NOMO-1 treated with DMSO at 0.1 percent for 48 hours (cell line): Measurements from ENCODE around the gene RPH3AL.
"Not testable (repeated sequence)": the region's sequence is repeated elsewhere in the genome, so short reads cannot be mapped to it uniquely, and the experiment has no call there.

Source experiments
- DNase-seq: peaks from one replicate; lab custom pipeline; 2025; ENCODE audit not compliant: unreplicated experiment; lab: John Stamatoyannopoulos, UW

RPH3AL gene

DNA sequence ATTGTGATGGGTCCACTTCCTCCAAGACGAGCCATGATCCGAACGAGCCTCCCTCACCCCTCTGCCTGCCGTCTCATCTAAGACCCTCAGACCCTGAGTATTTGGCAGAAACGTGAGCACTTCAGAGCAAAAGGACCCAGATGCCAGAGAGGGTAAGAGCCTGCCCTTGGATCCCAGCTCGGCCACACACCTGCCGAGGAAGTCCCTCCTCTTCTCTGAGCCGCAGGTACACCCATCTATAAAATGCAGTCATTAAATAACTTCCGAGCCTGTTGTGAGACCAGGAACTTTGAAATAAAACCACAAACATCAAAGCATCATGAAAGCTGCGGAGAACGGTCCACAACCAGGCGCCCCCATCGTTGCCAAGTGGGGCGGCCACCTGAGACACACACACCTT is 106.4 kb downstream of the RPH3AL start:
- no peak for DNase-seq

DNA sequence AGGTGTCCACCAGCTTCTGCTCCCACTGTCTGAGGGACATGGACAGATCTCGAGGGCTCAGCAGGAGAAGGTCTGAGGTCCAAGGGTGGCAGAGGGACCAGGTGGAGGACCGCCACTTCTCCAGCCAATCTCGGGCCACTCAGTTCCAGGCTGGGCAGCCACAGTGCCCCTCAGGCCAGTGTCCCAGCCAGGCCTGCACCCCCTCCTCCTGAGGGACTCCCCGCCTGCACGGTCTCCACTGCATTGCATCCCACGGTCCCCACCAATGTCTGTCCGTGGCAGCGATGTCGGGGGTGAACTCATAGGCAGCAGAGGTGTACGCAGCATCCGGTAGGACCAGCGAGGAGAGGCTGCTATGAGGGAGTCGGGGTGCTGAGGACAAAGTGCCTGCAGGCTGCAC is 107.0 kb downstream of the RPH3AL start:
- no peak for DNase-seq

DNA sequence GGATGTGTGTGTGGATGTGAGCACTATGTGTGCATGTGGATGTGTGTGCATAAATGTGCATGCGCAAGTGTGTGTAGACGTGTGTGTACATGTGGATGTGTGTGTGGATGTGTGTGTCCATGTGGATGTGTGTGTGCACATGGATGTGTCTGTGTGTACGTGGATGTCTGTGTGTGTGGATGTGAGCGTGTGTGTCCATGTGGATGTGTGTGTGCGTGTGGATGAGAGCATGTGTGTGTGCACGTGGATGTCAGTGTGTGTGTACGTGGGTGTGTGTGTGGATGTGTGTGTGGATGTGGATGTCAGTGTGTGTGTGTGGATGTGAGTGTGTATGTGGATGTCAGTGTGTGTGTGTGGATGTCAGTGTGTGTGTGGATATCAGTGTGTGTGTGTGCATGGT is 107.6 kb downstream of the RPH3AL start:
- DNase-seq: no peak

DNA sequence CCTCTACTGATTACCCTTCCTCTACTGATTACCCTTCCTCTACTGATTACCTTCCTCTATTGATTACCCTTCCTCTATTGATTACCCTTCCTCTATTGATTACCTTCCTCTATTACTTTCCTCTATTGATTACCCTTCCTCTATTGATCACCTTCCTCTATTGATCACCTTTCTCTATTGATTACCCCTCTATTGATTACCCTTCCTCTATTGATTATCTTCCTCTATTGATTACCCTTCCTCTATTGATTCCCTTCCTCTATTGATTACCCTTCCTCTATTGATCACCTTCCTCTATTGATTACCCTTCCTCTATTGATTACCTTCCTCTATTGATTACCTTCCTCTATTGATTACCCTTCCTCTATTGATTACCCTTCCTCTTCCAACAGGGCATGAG is 108.7 kb downstream of the RPH3AL start:
- DNase-seq: not testable (repeated sequence)

DNA sequence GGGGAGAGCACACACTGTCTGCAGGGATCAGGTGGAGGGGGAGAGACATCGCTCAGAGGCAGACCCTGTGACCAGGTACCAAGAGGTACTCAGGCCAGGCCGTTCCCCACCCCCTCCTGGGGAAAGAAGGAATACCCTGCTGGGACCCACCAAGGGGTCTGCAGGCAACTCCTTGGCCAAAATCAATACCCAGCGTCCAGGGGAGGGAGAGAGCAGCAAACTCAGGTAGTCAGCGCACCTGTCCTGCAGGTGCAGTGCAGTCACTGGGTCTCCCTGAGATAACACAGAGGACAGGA is 113.7 kb downstream of the RPH3AL start:
- no peak for DNase-seq

DNA sequence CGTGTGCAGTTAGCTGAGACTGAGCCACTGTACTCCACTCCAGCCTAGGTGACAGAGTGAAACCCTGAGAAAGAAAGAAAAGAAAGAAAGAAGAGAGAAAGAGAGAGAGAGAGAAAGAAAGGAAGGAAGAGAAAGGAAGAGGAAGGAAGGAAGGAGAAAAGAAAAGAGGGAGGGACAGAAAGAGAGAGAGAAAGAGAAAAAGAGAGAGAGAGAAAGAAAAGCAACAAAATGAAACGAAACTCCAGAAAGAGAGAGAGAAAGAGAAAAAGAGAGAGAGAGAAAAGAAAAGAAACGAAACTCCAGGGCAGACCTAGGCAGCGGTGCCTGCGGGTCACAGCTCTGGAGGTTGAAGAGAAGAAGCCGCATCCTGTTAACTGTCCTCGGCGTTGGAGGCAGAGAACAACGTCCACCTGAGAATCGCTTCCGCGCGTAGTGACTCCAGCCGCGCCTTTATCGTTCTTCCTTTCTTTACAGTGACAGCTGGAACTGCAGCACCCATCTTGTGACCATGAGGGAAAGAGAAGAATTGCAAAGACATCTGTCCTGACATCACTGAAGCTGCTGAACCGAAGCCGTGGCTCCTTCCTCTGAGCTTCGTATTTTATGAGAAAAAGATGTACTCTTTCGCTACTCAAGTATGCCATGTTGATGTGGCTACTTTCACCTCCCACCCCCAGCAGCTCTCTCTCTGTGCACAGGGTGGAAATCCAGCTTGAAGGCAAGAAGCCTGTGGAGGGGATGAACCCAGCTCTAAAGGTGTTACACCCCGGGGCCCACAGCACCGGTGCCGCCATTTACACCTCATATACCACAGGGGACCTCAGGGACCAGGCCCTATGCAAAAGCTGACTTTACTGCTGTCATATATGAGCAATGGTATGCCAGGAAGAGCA is 114.3 kb downstream of the RPH3AL start:
- no peak for DNase-seq

DNA sequence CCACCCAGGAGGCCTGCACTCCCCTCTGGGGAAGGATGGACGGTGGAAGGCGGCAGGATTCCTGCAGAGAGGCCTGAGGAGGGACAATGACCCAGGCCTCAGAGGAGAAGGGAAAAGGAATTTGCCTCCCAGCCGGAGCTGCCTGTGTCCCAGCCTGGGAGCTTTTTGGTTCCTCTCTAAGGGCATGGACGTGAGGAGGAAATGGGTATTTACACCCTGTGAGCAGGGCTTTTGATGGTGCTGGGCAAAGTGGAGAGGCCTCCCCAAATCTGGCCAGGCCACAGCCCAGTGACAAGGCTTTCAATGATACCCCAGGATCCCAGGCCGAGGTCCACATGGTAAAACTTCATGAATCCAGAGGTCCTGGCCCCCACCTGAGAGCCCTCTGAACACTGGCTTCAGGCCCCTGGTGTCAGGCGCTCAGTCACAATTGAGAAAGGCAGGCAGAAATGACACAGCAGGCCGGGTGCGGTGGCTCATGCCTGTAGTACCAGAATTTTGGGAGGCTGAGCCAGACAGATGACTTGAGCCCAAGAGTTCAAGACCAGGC is 115.1 kb downstream of the RPH3AL start:
- DNase-seq: no peak

DNA sequence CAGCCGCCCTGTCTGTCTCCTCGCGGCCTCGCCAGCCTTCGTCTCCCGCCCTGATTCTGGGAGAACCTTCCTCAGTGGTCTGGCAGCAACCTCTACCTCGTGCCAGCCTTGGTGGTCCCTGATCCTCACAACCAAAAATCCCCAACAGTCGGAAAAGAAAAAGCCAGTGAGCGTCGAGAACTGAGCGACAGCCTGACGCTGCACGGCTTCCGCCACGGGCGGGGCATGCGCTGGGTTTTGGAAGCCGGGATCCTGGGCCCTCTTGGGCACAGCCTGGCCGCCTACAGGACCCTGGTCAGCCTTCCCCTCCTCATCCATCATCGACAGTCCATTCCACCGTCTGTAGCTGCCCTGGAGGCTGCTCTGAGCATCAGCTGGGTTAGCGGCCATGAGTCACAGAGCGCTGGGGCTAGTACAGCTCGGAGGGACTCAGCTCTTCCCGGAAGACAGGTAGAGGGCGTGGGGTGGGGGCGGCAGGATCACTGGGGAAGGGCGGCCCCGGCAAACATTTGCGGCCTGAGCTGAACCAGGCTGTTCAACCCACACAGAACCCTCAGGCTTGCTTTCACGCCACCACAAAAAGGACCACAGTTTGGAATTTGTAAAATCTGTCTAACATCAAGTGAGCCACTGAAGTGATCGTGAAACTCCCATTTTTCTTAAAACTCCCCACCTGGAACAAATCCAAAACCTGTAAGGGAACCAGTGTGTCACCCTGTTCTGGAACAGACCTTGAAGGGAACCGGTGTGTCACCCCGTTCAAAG is 115.8 kb downstream of the RPH3AL start:
- no peak for DNase-seq

DNA sequence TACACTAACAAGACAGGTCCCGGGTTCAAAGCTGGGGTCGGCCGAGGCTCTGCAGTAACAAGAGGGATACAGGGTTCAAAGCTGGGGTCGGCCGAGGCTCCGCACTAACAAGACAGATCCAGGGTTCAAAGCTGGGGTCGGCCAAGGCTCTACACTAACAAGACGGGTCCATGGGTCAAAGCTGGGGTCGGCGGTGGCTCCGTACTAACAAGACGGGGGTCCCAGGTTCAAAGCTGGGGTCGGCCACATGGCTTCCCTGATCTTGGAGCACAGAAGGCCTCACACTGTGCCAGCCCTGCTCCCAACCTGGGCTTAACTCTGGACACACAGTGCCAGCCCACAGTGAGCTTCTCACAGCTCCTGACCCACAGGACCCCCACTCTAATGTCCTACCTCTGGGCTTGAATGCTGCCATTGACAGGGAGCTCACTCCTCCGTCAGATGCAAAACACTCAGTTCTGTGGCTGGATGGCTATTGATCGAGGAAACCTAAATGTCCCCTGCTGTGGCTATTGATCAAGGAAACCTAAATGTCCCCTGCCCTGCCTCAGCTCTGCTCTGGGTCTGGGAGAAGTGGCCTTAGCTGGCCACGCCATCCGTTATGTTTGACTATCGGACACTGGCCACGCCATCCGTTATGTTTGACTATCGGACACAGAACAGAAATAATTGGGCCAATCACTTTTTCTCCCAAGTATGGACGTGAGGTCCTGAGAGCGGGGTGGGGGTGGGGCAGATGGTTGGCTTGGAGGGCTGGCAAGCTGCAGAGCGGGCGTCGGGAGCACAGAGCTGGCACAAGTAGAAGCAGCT is 116.6 kb downstream of the RPH3AL start:
- DNase-seq: no peak

DNA sequence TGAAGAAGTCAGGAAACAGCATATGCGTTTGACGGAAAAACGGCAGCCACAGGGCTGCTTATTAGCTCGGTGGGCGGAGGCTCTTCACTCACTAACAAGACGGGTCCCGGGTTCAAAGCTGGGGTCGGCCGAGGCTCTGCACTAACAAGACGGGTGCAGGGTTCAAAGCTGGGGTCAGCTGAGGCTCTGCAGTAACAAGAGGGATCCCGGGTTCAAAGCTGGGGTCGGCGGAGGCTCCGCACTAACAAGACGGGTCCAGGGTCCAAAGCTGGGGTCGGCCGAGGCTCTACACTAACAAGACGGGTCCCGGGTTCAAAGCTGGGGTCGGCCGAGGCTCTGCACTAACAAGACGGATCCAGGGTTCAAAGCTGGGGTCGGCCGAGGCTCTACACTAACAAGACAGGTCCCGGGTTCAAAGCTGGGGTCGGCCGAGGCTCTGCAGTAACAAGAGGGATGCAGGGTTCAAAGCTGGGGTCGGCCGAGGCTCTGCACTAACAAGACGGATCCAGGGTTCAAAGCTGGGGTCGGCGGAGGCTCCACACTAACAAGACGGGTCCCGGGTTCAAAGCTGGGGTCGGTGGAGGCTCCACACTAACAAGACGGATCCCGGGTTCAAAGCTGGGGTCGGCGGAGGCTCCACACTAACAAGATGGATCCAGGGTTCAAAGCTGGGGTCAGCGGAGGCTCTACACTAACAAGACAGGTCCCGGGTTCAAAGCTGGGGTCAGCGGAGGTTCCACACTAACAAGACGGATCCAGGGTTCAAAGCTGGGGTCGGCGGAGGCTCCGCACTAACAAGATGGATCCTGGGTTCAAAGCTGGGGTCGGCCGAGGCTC is 117.4 kb downstream of the RPH3AL start:
- not testable (repeated sequence) for DNase-seq

DNA sequence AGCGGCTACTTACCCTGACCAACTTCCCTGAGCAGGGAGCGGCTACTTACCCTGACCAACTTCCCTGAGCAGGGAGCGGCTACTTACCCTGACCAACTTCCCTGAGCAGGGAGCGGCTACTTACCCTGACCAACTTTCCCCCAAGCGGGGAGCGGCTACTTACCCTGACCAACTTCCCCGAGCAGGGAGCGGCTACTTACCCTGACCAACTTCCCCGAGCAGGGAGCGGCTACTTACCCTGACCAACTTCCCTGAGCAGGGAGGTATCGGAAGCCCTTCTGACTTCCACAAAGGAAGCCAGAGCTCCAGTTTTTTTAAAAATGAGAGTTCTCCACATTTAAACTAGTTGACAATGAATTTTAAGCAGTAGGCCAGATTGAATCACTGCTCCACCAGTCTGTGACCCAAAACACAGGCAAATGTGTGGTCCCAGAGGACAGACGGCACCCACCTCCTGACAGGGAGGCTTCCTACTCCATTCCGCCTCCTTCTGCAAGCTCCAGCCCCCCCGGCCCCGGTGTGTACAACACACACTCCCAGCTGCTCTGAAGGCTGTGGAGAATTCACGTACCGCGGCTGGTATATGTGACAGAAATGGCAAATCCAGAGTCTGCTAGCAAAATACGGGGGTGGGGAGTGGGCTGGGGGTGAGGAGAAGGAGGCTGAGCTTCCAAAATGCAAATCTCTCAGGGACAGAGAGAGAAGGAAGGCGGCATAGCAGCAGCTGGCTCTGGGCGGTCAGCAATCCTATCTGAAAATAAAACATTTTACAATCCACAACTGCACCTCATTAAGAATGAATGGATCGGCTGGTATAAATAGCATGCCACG is 118.2 kb downstream of the RPH3AL start:
- not testable (repeated sequence) for DNase-seq

DNA sequence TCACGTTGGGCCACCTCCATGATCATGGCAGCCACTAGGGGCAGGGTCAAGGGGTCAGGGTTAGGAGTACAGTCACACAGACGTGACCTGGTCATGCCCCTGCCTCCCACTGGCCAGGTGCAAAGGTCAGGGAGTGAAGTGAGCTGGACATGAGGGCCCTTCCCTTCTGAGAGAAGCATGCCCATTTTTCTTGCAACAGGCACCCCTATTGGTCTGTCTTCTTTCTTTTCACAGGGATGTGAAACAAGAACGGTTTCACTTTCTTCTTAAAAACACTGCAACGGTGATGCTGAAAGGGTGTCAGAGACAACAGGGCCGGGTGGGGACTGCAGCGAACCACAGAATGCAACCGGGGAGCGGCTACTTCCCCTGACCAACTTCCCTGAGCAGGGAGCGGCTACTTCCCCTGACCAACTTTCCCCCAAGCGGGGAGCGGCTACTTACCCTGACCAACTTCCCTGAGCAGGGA is 119.1 kb downstream of the RPH3AL start:
- DNase-seq: peak; percentile 41

DNA sequence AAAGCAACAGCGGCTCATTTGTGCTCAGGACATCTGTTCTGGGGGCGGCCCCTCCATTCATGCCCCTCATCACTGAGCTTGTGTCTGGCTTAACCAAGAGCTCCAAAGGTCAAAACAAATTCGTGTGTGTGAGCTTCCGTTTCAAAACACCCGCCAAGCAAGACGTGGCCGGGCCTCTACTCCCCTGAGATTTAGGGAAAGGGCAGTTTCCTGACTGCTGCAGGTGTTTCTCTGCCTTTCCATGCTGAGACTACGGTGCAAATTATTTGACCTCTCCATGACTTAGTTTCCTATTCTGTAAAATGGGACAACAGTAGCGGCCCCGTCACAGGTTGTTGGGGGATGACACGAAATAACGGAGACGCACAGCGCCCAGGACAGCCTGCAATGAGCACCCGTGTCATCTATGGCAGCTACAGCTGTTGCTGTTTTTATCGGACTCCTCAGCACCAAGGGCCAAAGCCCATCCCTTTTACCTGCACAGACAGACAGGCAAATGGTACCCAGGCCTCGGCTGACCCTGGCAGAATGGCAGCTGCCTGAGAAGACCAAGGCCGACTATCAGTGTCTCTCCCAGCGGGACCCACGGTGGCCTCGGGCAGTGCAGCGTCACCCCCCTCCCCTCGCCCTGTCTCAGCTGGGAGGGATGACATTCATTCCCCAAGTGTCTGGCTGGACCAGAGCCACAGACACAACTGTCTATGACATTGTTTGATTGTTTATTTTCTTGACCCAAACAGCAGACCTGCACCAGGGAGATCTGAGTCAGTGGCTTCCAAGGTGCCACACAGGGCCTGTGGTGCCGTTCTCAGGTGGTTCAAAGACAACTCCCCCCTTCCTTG is 120.4 kb downstream of the RPH3AL start:
- DNase-seq: no peak

DNA sequence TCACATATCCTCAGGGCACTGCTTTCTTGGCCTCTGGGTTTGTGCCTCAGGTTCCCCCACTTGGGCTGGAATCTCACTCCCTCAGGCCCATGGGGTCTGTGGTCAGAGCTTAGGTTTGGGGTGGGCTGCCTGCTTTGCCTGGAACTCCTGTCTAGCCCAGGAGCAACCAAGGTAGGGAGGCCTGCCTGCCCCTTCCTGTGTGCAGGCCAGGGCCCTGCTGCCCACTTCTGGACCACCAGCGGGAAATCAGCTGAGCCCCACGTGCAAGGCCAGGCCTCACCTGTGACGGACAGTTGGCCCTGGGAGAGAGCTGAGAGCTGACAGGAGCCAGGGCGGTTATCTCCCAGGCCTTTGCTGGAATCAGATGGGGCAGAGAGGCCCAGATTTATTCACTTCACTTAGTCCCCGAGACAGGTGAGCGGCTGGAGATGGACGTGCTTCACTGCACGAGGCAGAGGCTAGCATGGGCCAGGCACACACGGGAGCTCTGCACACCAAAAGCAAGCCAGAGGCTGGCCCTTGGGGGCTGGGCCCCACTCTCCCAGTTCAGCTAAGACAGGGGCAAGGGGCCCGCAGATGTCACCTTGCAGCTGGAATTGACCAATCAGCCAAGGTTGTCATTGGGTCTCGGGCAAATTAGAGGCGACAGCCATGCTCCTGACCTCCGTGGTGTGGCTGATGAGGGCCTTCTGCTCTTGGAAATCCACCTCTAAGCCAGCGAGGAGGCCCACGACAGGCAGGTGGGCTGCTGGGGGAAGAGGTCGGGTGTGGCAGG is 121.2 kb downstream of the RPH3AL start:
- no peak for DNase-seq

DNA sequence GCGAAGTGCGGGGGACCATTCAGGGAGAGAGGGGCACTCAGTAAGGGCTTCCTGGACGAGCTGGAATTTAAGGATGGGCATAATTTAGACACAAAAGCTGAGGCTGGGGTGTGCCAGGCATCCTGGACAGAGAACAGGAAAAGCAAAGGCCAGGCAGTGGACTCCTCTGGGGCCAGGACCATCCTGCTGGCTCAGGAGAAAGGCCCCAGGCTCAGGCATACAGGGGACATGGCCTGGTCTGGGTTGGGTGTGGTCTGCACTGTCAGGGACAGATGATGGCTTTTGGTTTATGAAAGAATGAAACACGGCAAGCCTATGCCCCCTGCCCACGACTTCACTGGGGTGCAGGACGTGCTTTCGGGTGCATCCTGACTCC is 122.2 kb downstream of the RPH3AL start:
- DNase-seq: no peak

DNA sequence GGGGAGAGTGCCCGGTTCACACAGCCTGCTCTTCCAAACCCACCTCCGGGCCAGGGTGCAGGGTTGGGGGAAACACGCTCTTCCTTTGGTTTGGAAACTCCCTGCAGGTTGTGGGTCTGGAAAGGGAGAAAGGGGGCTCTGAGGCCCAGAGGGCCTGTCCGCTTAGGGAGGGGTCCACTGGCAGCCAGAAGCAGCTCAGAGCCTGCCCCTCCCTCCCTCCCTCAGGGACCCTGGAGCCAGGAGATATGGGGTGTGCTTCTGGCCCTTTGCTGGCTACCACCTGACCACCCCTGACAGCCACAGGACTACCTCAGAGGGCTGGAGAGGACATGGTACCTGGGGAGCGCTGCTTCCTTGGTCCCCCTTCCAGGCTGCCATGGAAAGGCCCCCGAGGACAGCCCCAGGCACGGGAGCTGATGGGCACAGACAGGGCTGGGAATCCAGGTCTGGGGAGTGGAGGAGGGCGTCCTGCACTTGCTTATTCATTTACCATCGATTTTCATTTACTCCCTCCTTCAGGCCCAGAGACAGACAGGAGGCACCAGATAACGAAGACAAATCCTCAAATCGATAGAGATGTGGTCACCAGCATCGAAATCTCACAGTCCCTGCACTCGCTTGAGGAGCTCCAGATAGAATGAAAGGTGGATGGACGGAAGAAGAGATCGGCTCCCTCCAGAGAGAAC is 122.8 kb downstream of the RPH3AL start:
- DNase-seq: no peak

DNA sequence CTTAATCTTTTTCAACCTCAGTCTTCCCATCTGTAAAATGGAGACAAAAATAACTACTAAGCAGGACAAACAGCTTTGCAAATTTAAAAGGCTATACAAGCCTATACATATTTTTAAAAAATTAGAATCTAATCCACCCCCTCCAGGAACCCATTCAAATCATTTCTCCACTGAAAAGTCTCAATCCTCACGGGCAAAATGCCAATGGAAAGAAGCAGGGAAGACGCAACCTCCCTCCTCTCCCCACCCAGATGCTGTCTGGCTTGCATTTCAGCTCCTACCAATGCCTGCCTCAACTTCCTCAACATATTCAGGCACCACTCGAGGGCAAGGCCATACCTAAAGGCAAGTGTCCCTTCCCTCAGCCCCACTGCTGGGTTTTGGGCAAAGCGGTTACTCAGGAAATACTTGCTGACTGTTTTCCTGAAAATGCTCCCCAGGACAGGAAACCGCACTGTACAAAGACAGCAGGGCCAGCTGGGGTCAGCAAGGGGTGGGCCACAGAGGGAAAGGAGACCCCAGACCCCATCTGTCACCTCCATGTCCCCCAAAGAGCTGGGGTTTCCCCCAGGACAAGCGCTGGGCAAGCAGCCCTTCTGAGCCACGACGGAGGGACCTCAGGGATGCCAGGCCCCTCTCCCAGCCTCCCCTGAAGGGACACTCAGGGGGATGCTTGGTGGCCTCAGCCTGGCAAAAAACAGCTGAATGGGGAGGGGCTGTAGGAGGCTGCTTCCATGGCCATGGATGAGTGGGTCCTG is 123.5 kb downstream of the RPH3AL start:
- no peak for DNase-seq
